Endothelial cell of umbilical vein (primary cell): Measurements from ENCODE around the gene PTTG1IP. TPM values are rescaled to one million over a fixed set of nuclear protein-coding genes. Genes with fewer than 3 reads are reported as not detected.

Source experiments
- BruUV-seq: library from RNA; stranded (reverse); fragments of 400-500 nt; replicated peaks from 2 replicates; lab custom pipeline; 2021; lab: Mats Ljungman, UMichigan
- CTCF ChIA-PET: fragments of 300-600, 350-600 bp; sonication (Branson Sonifier 250); formaldehyde crosslinking; loops from one replicate; lab custom pipeline; 2021; ENCODE audit warnings: antibody characterized with exemption, inconsistent platforms; lab: Charles Lee
- POLR2A ChIA-PET: fragments of 300-600, 350-600 bp; sonication (Branson Sonifier 250); formaldehyde crosslinking; loops from one replicate; lab custom pipeline; 2021; ENCODE audit warnings: antibody characterized with exemption, inconsistent platforms; lab: Charles Lee
- DNase-seq: peaks from one replicate; pipeline ENCODE4 v3.0.0-alpha.2; 2011; ENCODE audit warnings: low read depth, low spot score
- FAIRE-seq: peaks from 2 replicates; lab custom pipeline; 2011; peaks lifted over from hg19 to GRCh38; lab: Jason Lieb, UNC
- H2AFZ ChIP-seq: 2 replicates; pipeline ENCODE4 v1.6.0; 2012; ENCODE audit warnings: low read depth, low read length, control low read depth, inconsistent platforms
- H3K27ac ChIP-seq: 2 replicates; pipeline ENCODE4 v1.5.1; 2011; ENCODE audit warnings: low read depth, mild to moderate bottlenecking, control low read depth, low read length, moderate library complexity; ENCODE audit not compliant: insufficient read depth
- H3K27me3 ChIP-seq, 2 experiments: 2 replicates each; pipeline versions ENCODE4 v1.6.0 to v1.6.1; 2011; ENCODE audit warnings: low read length in 2 of 2, mixed read lengths in 1 of 2; ENCODE audit not compliant: control insufficient read depth in 2 of 2, insufficient read depth in 2 of 2
- H3K36me3 ChIP-seq, 2 experiments: 2 replicates in 1 of 2; 3 replicates in 1 of 2; pipeline ENCODE4 v1.5.1; 2011; ENCODE audit warnings: low read length in 2 of 2, mild to moderate bottlenecking in 1 of 2, moderate library complexity in 1 of 2; ENCODE audit not compliant: control insufficient read depth in 2 of 2, insufficient read depth in 2 of 2; ENCODE audit errors: extremely low read depth in 1 of 2
- H3K4me1 ChIP-seq: 3 replicates; pipeline ENCODE4 v1.5.1; 2011; ENCODE audit warnings: mild to moderate bottlenecking, low read length; ENCODE audit not compliant: control insufficient read depth, insufficient read depth; ENCODE audit errors: extremely low read depth
- H3K4me2 ChIP-seq: 2 replicates; pipeline ENCODE4 v1.6.1; 2011; ENCODE audit warnings: low read length, control low read depth, mixed read lengths; ENCODE audit not compliant: insufficient read depth
- H3K4me3 ChIP-seq, 3 experiments: fragments of 200-600 bp in 1 of 3; sonication (generic), shearing (Covaris generic) in 1 of 3; replicated peaks in 1 of 3; 2 replicates each; pipeline ENCODE4 v1.5.1; 2011 to 2016; ENCODE audit warnings: control low read depth in 3 of 3, low read length in 3 of 3, mild to moderate bottlenecking in 2 of 3, inconsistent platforms in 1 of 3, low read depth in 1 of 3, moderate library complexity in 1 of 3; ENCODE audit not compliant: insufficient read depth in 1 of 3
- H3K79me2 ChIP-seq: 2 replicates; pipeline ENCODE4 v1.6.0; 2012; ENCODE audit warnings: low read length, inconsistent platforms; ENCODE audit not compliant: control insufficient read depth, insufficient read depth
- H3K9ac ChIP-seq: replicated peaks from 2 replicates; pipeline ENCODE3; 2011; ENCODE audit warnings: low read length, control low read depth; ENCODE audit not compliant: insufficient read depth; ENCODE audit errors: extremely low read depth
- H3K9me1 ChIP-seq: replicated peaks from 3 replicates; pipeline ENCODE4 v1.6.0; 2011; ENCODE audit warnings: mild to moderate bottlenecking, low read length; ENCODE audit not compliant: control insufficient read depth, insufficient read depth; ENCODE audit errors: extremely low read depth
- H3K9me3 ChIP-seq: replicated peaks from 2 replicates; pipeline ENCODE4 v1.5.1; 2012; ENCODE audit warnings: low read length, inconsistent platforms; ENCODE audit not compliant: control insufficient read depth, insufficient read depth
- H4K20me1 ChIP-seq: replicated peaks from 2 replicates; pipeline ENCODE3; 2011; ENCODE audit warnings: mild to moderate bottlenecking, low read length; ENCODE audit not compliant: control insufficient read depth, insufficient read depth; ENCODE audit errors: extremely low read depth
- CTCF ChIP-seq, 2 donors: IDR thresholded peaks; 1 replicate in 1 of 2; 2 replicates in 1 of 2; pipeline ENCODE4 v1.5.1; 2011; ENCODE audit warnings: low read length in 2 of 2, mild to moderate bottlenecking in 2 of 2, moderate library complexity in 2 of 2, control low read depth in 1 of 2, inconsistent platforms in 1 of 2, low read depth in 1 of 2; ENCODE audit not compliant: insufficient read depth in 1 of 2; ENCODE audit errors: extremely low read depth in 1 of 2
- EZH2 ChIP-seq: IDR thresholded peaks from 2 replicates; pipeline ENCODE4 v1.6.1; 2012; ENCODE audit warnings: borderline replicate concordance, low read depth, mild to moderate bottlenecking, moderate library complexity, low read length, inconsistent platforms; ENCODE audit not compliant: severe bottlenecking
- FOS ChIP-seq: IDR thresholded peaks from 2 replicates; pipeline ENCODE4 v1.6.1; 2011; ENCODE audit warnings: mild to moderate bottlenecking, low read length, moderate library complexity, borderline replicate concordance; ENCODE audit not compliant: insufficient read depth
- GATA2 ChIP-seq: IDR thresholded peaks from 2 replicates; pipeline ENCODE4 v1.7.0; 2011; ENCODE audit warnings: low read depth, mild to moderate bottlenecking, moderate library complexity, mixed read lengths, low read length; ENCODE audit not compliant: insufficient read length, insufficient read depth
- JUN ChIP-seq: IDR thresholded peaks from 2 replicates; pipeline ENCODE4 v1.6.1; 2011; ENCODE audit warnings: borderline replicate concordance, low read depth; ENCODE audit not compliant: insufficient read length, insufficient read depth
- MYC ChIP-seq: IDR thresholded peaks from one replicate; pipeline ENCODE4 v1.6.1; 2011; ENCODE audit warnings: mild to moderate bottlenecking, low read depth, low read length
- POLR2A ChIP-seq: IDR thresholded peaks from 2 replicates; pipeline ENCODE4 v1.6.1; 2012; ENCODE audit warnings: low read depth, mild to moderate bottlenecking, control low read depth, low read length
- POLR2AphosphoS5 ChIP-seq: IDR thresholded peaks from 2 replicates; pipeline ENCODE4 v1.6.1; 2012; ENCODE audit warnings: low read depth, mild to moderate bottlenecking, control low read depth, low read length, moderate library complexity; ENCODE audit not compliant: insufficient read depth
- dilution Hi-C: fragments of 300-500 bp; cut with MboI; formaldehyde crosslinking; loops from one replicate; pipeline ENCODE4 v1.15.0; 2019; ENCODE audit warnings: low sequenced_read_pairs; ENCODE audit not compliant: extremely low pct_ligation_motif_present
- intact Hi-C: fragments of 100-400 bp; cut with micrococcal nuclease; formaldehyde crosslinking; loops from one replicate; pipeline ENCODE4 v1.10.0; 2022
- polyA plus RNA-seq, 4 experiments: library from polyadenylated mRNA; depleted of rRNA in 3 of 4; stranded (reverse) in 3 of 4; unstranded in 1 of 4; fragments of >200 nt; gene quantifications; 2 replicates each; pipeline versions ENCODE4 v1.2.1 to v1.2.3, GENCODE V29; 2011 to 2012; ENCODE audit warnings: missing spikeins in 1 of 4
- total RNA-seq: library from RNA; stranded (reverse); gene quantifications from 2 replicates; pipeline ENCODE4 v1.2.3, GENCODE V29; 2021
- TF ChIP-seq, protein P1 (sequence below): IDR thresholded peaks from 2 replicates; pipeline ENCODE4 v1.6.1; 2011; ENCODE audit not compliant: insufficient read depth, insufficient read length

PTTG1IP gene
- total and polyA plus RNA-seq, 2 donors (not counting 3 experiments of a cell fraction or from before 2014, with no cell fraction given), result 342 to 415 TPM

DNA sequence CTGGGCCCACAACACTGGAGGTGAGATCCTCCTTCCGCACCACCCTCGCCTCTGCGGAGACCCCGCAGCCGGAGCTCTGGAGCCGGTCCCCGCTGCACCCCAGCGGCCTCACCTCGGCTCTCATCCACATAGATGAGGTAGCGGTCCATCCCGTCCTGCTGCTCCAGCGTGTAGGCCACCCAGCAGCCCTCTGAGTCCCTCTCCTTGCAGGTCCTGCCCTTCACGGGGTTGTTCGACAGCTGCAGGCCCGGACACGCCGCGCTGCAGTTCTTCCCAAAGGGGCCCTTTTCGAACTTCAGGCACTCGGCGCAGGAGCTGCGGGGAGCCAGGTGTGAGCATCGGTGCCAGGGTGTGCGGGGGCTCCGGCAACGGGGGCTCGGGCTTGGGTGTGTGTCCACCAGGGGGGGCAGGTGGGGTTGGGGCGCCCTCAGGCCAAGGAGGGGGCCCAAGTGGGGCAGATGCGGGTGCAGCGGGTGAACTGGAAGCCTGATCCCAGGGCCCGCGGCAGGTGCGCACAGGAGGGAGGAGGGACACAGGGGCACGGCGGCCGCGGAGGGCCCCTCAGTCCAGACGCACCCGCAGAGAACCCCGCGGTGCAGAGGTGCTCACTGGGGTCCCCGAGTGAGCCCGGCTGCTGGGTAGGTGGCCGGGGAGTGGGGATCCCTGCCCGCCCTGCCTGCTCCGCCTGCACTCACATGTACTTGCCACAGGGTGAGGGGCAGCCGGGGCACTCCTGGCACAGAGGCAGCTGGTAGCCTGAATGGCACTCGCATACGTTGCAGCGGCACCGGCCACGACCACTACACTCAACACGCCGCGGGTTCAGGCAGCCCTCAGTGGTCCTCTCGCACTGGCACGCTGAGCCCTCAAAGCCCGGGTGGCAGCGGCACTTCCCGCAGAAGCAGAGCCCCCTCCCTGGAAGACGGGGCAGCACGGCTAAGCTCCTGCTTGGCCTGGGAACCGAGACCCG lies 15.4 kb upstream of the PTTG1IP start:
- no peak overlapping the region for H3K9ac ChIP-seq
- no peak overlapping the region for H3K4me2 ChIP-seq
- intact Hi-C loops (no loop called here), dilution Hi-C loops (no loop called here)
- no peak for DNase-seq
- no peaks in the 10 kb centered on the region for H3K9me1 ChIP-seq
- H4K20me1 ChIP-seq, result no peaks in the 10 kb centered on the region
- H3K4me3 ChIP-seq, result no peak overlapping the region
- FAIRE-seq, result no peak
- H3K9me3 ChIP-seq, result no peaks in the 10 kb centered on the region
- H3K27ac ChIP-seq, result no peak overlapping the region
- no peak overlapping the region for H2AFZ ChIP-seq
- TF ChIP-seq MYC (no peak), FOS (no peak), POLR2AphosphoS5 (no peak), JUN (no peak), GATA2 (no peak), EZH2 (no peak), POLR2A (no peak), CTCF (IDR thresholded peaks at IDR 0.05; ENCODE audit: extremely low read depth in 1 of 2, insufficient read depth in 1 of 2, low read depth in 1 of 2, low read length in 2 of 2) (no peak)
- TF ChIP-seq, protein P1, sequence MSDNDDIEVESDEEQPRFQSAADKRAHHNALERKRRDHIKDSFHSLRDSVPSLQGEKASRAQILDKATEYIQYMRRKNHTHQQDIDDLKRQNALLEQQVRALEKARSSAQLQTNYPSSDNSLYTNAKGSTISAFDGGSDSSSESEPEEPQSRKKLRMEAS, result no peak
- H3K4me1 ChIP-seq, result no peaks in the 10 kb centered on the region
- H3K27me3 ChIP-seq, result no peaks in the 10 kb centered on the region
- CTCF ChIA-PET, result interaction anchor here (1.6 kb wide), 1 partner anchor 43 kb away, joined by 5 read pairs; no protein-coding TSS in a partner anchor
- H3K36me3 ChIP-seq, result no peaks in the 10 kb centered on the region
- POLR2A ChIA-PET, result no interaction called here
- no peaks in the 10 kb centered on the region for H3K79me2 ChIP-seq
- BruUV-seq, result no TSS peak
